ENCODE measurements around the gene KIRREL3. TPM values are rescaled to one million over a fixed set of nuclear protein-coding genes. Genes with fewer than 3 reads are reported as not detected.

Gene KIRREL3
- total and polyA plus RNA-seq, 2 donors (not counting 3 experiments of a cell fraction or from before 2014, with no cell fraction given): not detected

- Histone ChIP-seq H3K27ac (ENCODE audit: insufficient read depth, low read depth, low read length) (no peak overlapping the region), H3K79me2 (ENCODE audit: control insufficient read depth, insufficient read depth, low read length) (no peaks in the 10 kb centered on the region), H3K36me3 (ENCODE audit: control insufficient read depth in 2 of 2, extremely low read depth in 1 of 2, insufficient read depth in 2 of 2, low read length in 2 of 2) (no peaks in the 10 kb centered on the region), H3K27me3 (ENCODE audit: control insufficient read depth in 2 of 2, insufficient read depth in 2 of 2, low read length in 2 of 2) (no peaks in the 10 kb centered on the region), H3K4me1 (ENCODE audit: control insufficient read depth, extremely low read depth, insufficient read depth, low read length) (no peaks in the 10 kb centered on the region), H2AFZ (ENCODE audit: low read depth, low read length) (no peak overlapping the region), H4K20me1 (replicated peaks; ENCODE audit: control insufficient read depth, extremely low read depth, insufficient read depth, low read length) (no peaks in the 10 kb centered on the region), H3K4me2 (ENCODE audit: insufficient read depth, low read length) (no peak overlapping the region), H3K9me3 (replicated peaks; ENCODE audit: control insufficient read depth, insufficient read depth, low read length) (no peaks in the 10 kb centered on the region), H3K4me3 (replicated peaks in 1 of 3; ENCODE audit: insufficient read depth in 1 of 3, low read depth in 1 of 3, low read length in 3 of 3) (no peak overlapping the region), H3K9me1 (replicated peaks; ENCODE audit: control insufficient read depth, extremely low read depth, insufficient read depth, low read length) (no peaks in the 10 kb centered on the region), H3K9ac (replicated peaks; ENCODE audit: extremely low read depth, insufficient read depth, low read length) (no peak overlapping the region)
- FAIRE-seq: no peak
- POLR2A ChIA-PET: no interaction called here
- intact Hi-C loops (cut with micrococcal nuclease): no loop called here
- BruUV-seq (replicated peaks): no TSS peak
- CTCF ChIA-PET: no interaction called here
- DNase-seq (ENCODE audit: low read depth, low spot score): no peak
- dilution Hi-C loops (cut with MboI; ENCODE audit: extremely low pct_ligation_motif_present, low sequenced_read_pairs): no loop called here
- TF ChIP-seq MYC (IDR thresholded peaks at IDR 0.05; ENCODE audit: low read depth, low read length) (no peak), EZH2 (IDR thresholded peaks at IDR 0.05; ENCODE audit: borderline replicate concordance, low read depth, low read length, severe bottlenecking) (no peak), JUN (IDR thresholded peaks at IDR 0.05; ENCODE audit: borderline replicate concordance, insufficient read depth, insufficient read length, low read depth) (no peak), GATA2 (IDR thresholded peaks at IDR 0.05; ENCODE audit: insufficient read depth, insufficient read length, low read depth, low read length) (no peak), FOS (IDR thresholded peaks at IDR 0.05; ENCODE audit: borderline replicate concordance, insufficient read depth, low read length) (no peak), POLR2AphosphoS5 (IDR thresholded peaks at IDR 0.05; ENCODE audit: insufficient read depth, low read depth, low read length) (no peak), MAX (IDR thresholded peaks at IDR 0.05; ENCODE audit: insufficient read depth, insufficient read length) (no peak), CTCF (IDR thresholded peaks at IDR 0.05; ENCODE audit: extremely low read depth in 1 of 2, insufficient read depth in 1 of 2, low read depth in 1 of 2, low read length in 2 of 2) (no peak), POLR2A (IDR thresholded peaks at IDR 0.05; ENCODE audit: low read depth, low read length) (no peak)
Measured at GRCh38 chr11:126973051-126973450, 27.5 kb downstream of the KIRREL3 start.

All from endothelial cell of umbilical vein (primary cell).